GM18526 (cell line): ENCODE measurements around the gene ENO1.

Source experiments
- POLR2A ChIP-seq: IDR thresholded peaks from 3 replicates; pipeline ENCODE4 v1.6.1; 2011; ENCODE audit not compliant: insufficient read length; ENCODE audit errors: extremely low read depth

ENO1 gene

GRCh38 chr1:8874230-8875201, 4.0 kb downstream of the ENO1 start:
- no peak for TF ChIP-seq POLR2A

- no peak for TF ChIP-seq POLR2A
These were observed 4.8 kb downstream of the ENO1 start for GRCh38 chr1:8873506-8874229.

GRCh38 chr1:8873001-8873400, 5.5 kb downstream of the ENO1 start:
- no peak for TF ChIP-seq POLR2A

GRCh38 chr1:8871965-8872399, 6.5 kb downstream of the ENO1 start:
- no peak for TF ChIP-seq POLR2A

- no peak for TF ChIP-seq POLR2A
These were observed 6.9 kb downstream of the ENO1 start for GRCh38 chr1:8871539-8871935.

- no peak for TF ChIP-seq POLR2A
These were observed 7.6 kb downstream of the ENO1 start for GRCh38 chr1:8870616-8871538.

- no peak for TF ChIP-seq POLR2A
These were observed 8.4 kb downstream of the ENO1 start for GRCh38 chr1:8870103-8870502.

GRCh38 chr1:8867878-8868567, 10.5 kb downstream of the ENO1 start:
- TF ChIP-seq POLR2A, result no peak

- peak; percentile 17 for TF ChIP-seq POLR2A
These were observed 11.6 kb downstream of the ENO1 start for GRCh38 chr1:8866792-8867415.

GRCh38 chr1:8866173-8866791, 12.2 kb downstream of the ENO1 start:
- TF ChIP-seq POLR2A, result no peak

GRCh38 chr1:8864713-8865344, 13.7 kb downstream of the ENO1 start:
- no peak for TF ChIP-seq POLR2A

GRCh38 chr1:8863794-8864233, 14.7 kb downstream of the ENO1 start:
- no peak for TF ChIP-seq POLR2A

- TF ChIP-seq POLR2A, result no peak
These were observed 15.3 kb downstream of the ENO1 start for GRCh38 chr1:8863138-8863537.

- no peak for TF ChIP-seq POLR2A
These were observed 16.0 kb downstream of the ENO1 start for GRCh38 chr1:8862528-8862927.
